HCT116 (cell line): ENCODE measurements around the gene LZTR1. TPM values are rescaled to one million over a fixed set of nuclear protein-coding genes. Genes with fewer than 3 reads are reported as not detected.

ENCODE experiments used
- ATAC-seq: fragments of 200-7000 bp; cut with Tn5 transposase; 2 replicates; pipeline ENCODE4 v1.9.1; 2020; ENCODE audit warnings: mild to moderate bottlenecking, moderate library complexity
- BruUV-seq: library from RNA; stranded (reverse); fragments of 400-500 nt; replicated peaks from 2 replicates; lab custom pipeline; 2021; lab: Mats Ljungman, UMichigan
- CTCF ChIA-PET: fragments of 300-600 bp; sonication (Branson Sonifier 250); formaldehyde crosslinking; loops from one replicate; lab custom pipeline; 2021; ENCODE audit warnings: antibody characterized with exemption; lab: Charles Lee
- POLR2A ChIA-PET: fragments of 300-600, 350-600 bp; sonication (Branson Sonifier 250); formaldehyde crosslinking; loops from one replicate; lab custom pipeline; 2021; ENCODE audit warnings: antibody characterized with exemption; lab: Charles Lee
- RAD21 ChIA-PET, 2 experiments: fragments of 300-600 bp; sonication (Branson Sonifier 250); formaldehyde crosslinking; loops; one replicate each; lab custom pipeline; 2023; ENCODE audit warnings: low total read pairs in 2 of 2; ENCODE audit not compliant: uncharacterized antibody in 2 of 2, unreplicated experiment in 2 of 2, low non-redundant PET in 1 of 2; lab: Charles Lee
- DNase-seq: peaks from one replicate; pipeline ENCODE4 v3.0.0-alpha.2; 2010; ENCODE audit warnings: low read depth, low spot score
- H2AFZ ChIP-seq: fragments of 200-600 bp; shearing (Covaris generic), sonication (generic); 2 replicates; pipeline ENCODE4 v1.6.1; 2017; ENCODE audit warnings: low read depth, mixed run types, mixed read lengths, antibody characterized with exemption, low read length; ENCODE audit not compliant: poor library complexity, severe bottlenecking
- H3K27ac ChIP-seq: 2 replicates; pipeline ENCODE4 v1.5.1; 2012; ENCODE audit warnings: low read depth, low read length
- H3K27me3 ChIP-seq: fragments of 200-600 bp; sonication (generic); 2 replicates; pipeline ENCODE4 v1.6.1; 2016; ENCODE audit warnings: mixed run types, low read length, mixed read lengths; ENCODE audit not compliant: insufficient read depth
- H3K36me3 ChIP-seq, 2 experiments: fragments of 200-500 bp in 1 of 2; fragments of 200-600 bp in 1 of 2; sonication (Bioruptor generic) in 1 of 2; sonication (generic) in 1 of 2; 2 replicates each; pipeline versions ENCODE4 v1.5.1 to v1.6.1; 2014 to 2016; ENCODE audit warnings: low read length in 2 of 2, inconsistent platforms in 1 of 2, mixed read lengths in 1 of 2, mixed run types in 1 of 2; ENCODE audit not compliant: insufficient read depth in 2 of 2, control insufficient read depth in 1 of 2
- H3K4me1 ChIP-seq, 2 experiments: fragments of 200-600 bp in 1 of 2; sonication (generic) in 1 of 2; 2 replicates each; pipeline versions ENCODE4 v1.5.1 to v1.6.1; 2012 to 2017; ENCODE audit warnings: low read length in 2 of 2, inconsistent platforms in 1 of 2, mild to moderate bottlenecking in 1 of 2, mixed read lengths in 1 of 2, mixed run types in 1 of 2, moderate library complexity in 1 of 2; ENCODE audit not compliant: insufficient read depth in 2 of 2, control insufficient read depth in 1 of 2
- H3K4me2 ChIP-seq: fragments of 200-600 bp; sonication (generic); 2 replicates; pipeline ENCODE4 v1.6.1; 2017; ENCODE audit warnings: mixed run types, low read length, mixed read lengths
- H3K4me3 ChIP-seq, 2 experiments: fragments of 200-600 bp in 1 of 2; sonication (generic) in 1 of 2; replicated peaks in 1 of 2; 2 replicates each; pipeline ENCODE4 v1.5.1; 2011 to 2016; ENCODE audit warnings: low read length in 2 of 2, control low read depth in 1 of 2, low read depth in 1 of 2, mild to moderate bottlenecking in 1 of 2, mixed read lengths in 1 of 2, mixed run types in 1 of 2
- H3K79me2 ChIP-seq: fragments of 200-600 bp; sonication (generic); 2 replicates; pipeline ENCODE4 v1.6.1; 2017; ENCODE audit warnings: mild to moderate bottlenecking, mixed run types, low read length, moderate library complexity, mixed read lengths; ENCODE audit not compliant: insufficient read depth
- H3K9ac ChIP-seq: fragments of 200-600 bp; sonication (generic); 2 replicates; pipeline ENCODE4 v1.6.1; 2016; ENCODE audit warnings: low read length, mixed read lengths
- H3K9me2 ChIP-seq: fragments of 200-600 bp; sonication (generic), shearing (Covaris generic); 2 replicates; pipeline ENCODE4 v1.6.1; 2017; ENCODE audit warnings: mixed run types, mild to moderate bottlenecking, moderate library complexity; ENCODE audit not compliant: insufficient read depth
- H3K9me3 ChIP-seq, 2 experiments: fragments of 200-500 bp in 1 of 2; fragments of 200-600 bp in 1 of 2; sonication (Bioruptor generic) in 1 of 2; sonication (generic) in 1 of 2; 2 replicates each; pipeline ENCODE4 v1.6.1; 2014 to 2017; ENCODE audit warnings: low read length in 2 of 2, mixed read lengths in 2 of 2, inconsistent platforms in 1 of 2, low read depth in 1 of 2, mild to moderate bottlenecking in 1 of 2, mixed run types in 1 of 2, moderate library complexity in 1 of 2; ENCODE audit not compliant: control insufficient read depth in 1 of 2, insufficient read depth in 1 of 2
- H4K20me1 ChIP-seq: fragments of 200-600 bp; sonication (generic), shearing (Covaris generic); 2 replicates; pipeline ENCODE4 v1.6.1; 2017; ENCODE audit warnings: mixed run types, mild to moderate bottlenecking, moderate library complexity; ENCODE audit not compliant: insufficient read depth
- POLR2AphosphoS5 ChIP-seq: IDR thresholded peaks from 2 replicates; pipeline ENCODE4 v1.6.1; 2011; ENCODE audit warnings: mild to moderate bottlenecking, low read depth, low read length, moderate library complexity
- TCF7L2 ChIP-seq: IDR thresholded peaks from 2 replicates; pipeline ENCODE4 v1.7.0; 2011; ENCODE audit warnings: borderline replicate concordance, inconsistent platforms; ENCODE audit not compliant: insufficient read depth, insufficient read length; ENCODE audit errors: extremely low read depth
- ZFX ChIP-seq: fragments of 450-650 bp; IDR thresholded peaks from 2 replicates; pipeline ENCODE4 v1.6.1; 2017
- intact Hi-C: fragments of 100-400 bp; cut with micrococcal nuclease; formaldehyde crosslinking; loops from 2 replicates; pipeline ENCODE4 v1.10.0; 2022
- total RNA-seq: library from RNA; stranded (reverse); gene quantifications from one replicate; pipeline ENCODE4 v1.2.1, GENCODE V29; 2021; ENCODE audit not compliant: unreplicated experiment

The LZTR1 gene
- total RNA-seq, 1 experiment from 2014 or later = 56.5 TPM

DNA sequence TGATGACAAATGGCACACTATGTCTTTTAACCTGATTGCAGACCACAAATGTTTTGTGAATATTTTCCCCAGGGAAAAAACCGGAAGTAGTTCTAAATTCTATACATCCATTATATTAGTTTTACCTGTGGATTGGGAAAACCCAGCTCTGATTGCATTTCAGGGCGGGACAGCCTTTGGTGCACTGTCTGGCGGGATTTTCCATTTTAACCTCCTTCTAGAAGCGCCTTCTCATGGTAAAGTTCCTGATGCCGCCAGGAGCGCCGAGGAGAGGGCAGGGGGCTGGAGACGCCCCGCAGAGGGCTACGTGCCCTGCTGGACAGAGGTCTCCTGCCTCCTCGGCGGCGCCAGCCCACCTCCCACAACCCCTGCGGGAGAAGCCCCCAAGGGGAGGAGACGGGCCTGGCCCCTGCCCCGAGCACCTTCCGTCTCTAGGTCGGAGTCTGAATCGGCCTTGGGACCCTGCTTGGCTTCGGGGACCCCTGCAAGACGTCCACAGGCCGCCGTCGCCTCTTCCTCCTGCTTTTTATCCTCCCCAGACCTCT is 31.6 kb downstream of the LZTR1 start:
- H3K9me2 ChIP-seq = no peaks in the 10 kb centered on the region
- peak overlapping the region; percentile 42 for H3K9ac ChIP-seq
- H3K79me2 ChIP-seq = no peaks in the 10 kb centered on the region
- H2AFZ ChIP-seq = no peak overlapping the region
- peak overlapping the region; percentile 82 for H3K4me2 ChIP-seq
- H3K36me3 ChIP-seq = no peaks in the 10 kb centered on the region
- BruUV-seq = no TSS peak
- no peaks in the 10 kb centered on the region for H4K20me1 ChIP-seq
- RAD21 ChIA-PET = no interaction called here
- CTCF ChIA-PET = no interaction called here
- H3K27me3 ChIP-seq = no peaks in the 10 kb centered on the region
- POLR2A ChIA-PET = interaction anchor here (1.2 kb wide), 1 partner anchor 12 kb away, joined by 3 read pairs; the partner anchor contains the start of gene THAP7
- DNase-seq (no peak), ATAC-seq (no peak; the same call in 1 of the 2 replicates)
- H3K9me3 ChIP-seq = no peaks in the 10 kb centered on the region
- H3K4me1 ChIP-seq = peaks cover 15 to 20% of the 10 kb centered on the region in 2 experiments
- peak overlapping the region; percentile 38 to 54 for H3K4me3 ChIP-seq
- TF ChIP-seq ZFX = no peak
- TF ChIP-seq POLR2AphosphoS5 = no peak
- TF ChIP-seq TCF7L2 = no peak
- intact Hi-C loops = no loop called here
- H3K27ac ChIP-seq = peak overlapping the region; percentile 46; the same call in 1 of the 2 replicates

DNA sequence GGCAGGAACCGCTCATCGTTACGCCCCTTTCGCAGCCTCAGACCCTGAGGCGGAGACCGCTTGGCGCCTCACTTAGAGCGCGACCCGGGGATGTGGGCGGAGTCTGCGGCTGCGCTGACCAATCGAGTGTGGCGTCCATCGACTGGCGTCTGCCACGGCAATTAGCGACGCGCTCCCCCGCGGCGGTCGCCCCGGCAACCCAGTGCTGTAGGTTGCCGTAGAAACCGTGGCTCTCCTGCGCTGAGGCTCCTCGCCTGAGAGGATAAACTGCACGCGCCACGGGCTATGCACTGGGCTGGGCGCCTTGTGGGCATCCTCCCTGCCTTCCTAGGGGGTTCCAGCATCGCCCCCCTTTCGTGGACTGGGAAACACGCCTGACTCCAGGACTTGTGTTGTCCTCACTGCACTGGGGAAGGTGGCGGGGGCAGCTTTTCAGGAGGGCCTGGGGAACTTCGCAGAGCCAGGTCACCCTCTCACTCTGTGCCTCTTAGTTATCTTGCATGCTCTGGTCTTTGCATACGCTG is 32.2 kb downstream of the LZTR1 start:
- Histone ChIP-seq H2AFZ (peak overlapping the region; percentile 31), H3K9ac (peak overlapping the region; percentile 42), H3K4me2 (peak overlapping the region; percentile 82), H4K20me1 (no peaks in the 10 kb centered on the region), H3K27me3 (no peaks in the 10 kb centered on the region), H3K4me1 (peaks cover 15 to 20% of the 10 kb centered on the region in 2 experiments), H3K36me3 (no peaks in the 10 kb centered on the region), H3K9me3 (no peaks in the 10 kb centered on the region), H3K79me2 (no peaks in the 10 kb centered on the region), H3K4me3 (peak overlapping the region; percentile 38 to 54), H3K9me2 (no peaks in the 10 kb centered on the region), H3K27ac (peak overlapping the region; percentile 46; the same call in 1 of the 2 replicates)
- DNase-seq (peak; percentile 70), ATAC-seq (peak; percentile 98)
- TF ChIP-seq POLR2AphosphoS5 (0 out of 2 replicates have a peak, but pooled peaks have one; percentile 21), TCF7L2 (no peak)
- POLR2A ChIA-PET = interaction anchor here (1.2 kb wide), 1 partner anchor 12 kb away, joined by 3 read pairs; the partner anchor contains the start of gene THAP7
- CTCF ChIA-PET = no interaction called here
- intact Hi-C loops = no loop called here
- BruUV-seq = no TSS peak
- RAD21 ChIA-PET = no interaction called here
